Astrocyte of the spinal cord (primary cell): Measurements from ENCODE around the gene MET.

Experiments used
- DNase-seq: peaks from one replicate; pipeline ENCODE4 v3.0.0; 2011; ENCODE audit warnings: low read depth, low spot score
- H3K4me3 ChIP-seq: 2 replicates; pipeline ENCODE4 v1.5.1; 2011; ENCODE audit warnings: low read depth, mild to moderate bottlenecking, low read length, moderate library complexity
- in situ Hi-C: cut with HindIII; loops from 2 replicates; pipeline ENCODE4 v1.10.0; 2017; ENCODE audit warnings: low sequenced_read_pairs
- TF ChIP-seq, protein P1 (sequence below): IDR thresholded peaks from 2 replicates; pipeline ENCODE4 v1.5.1; 2012; ENCODE audit warnings: low read depth, mild to moderate bottlenecking, low read length, inconsistent platforms

Gene MET

GRCh38 chr7:116787881-116788280 lies 115.9 kb downstream of the MET start:
- H3K4me3 ChIP-seq: no peak overlapping the region
- in situ Hi-C loops: no loop called here
- no peak for DNase-seq
- TF ChIP-seq, protein P1, sequence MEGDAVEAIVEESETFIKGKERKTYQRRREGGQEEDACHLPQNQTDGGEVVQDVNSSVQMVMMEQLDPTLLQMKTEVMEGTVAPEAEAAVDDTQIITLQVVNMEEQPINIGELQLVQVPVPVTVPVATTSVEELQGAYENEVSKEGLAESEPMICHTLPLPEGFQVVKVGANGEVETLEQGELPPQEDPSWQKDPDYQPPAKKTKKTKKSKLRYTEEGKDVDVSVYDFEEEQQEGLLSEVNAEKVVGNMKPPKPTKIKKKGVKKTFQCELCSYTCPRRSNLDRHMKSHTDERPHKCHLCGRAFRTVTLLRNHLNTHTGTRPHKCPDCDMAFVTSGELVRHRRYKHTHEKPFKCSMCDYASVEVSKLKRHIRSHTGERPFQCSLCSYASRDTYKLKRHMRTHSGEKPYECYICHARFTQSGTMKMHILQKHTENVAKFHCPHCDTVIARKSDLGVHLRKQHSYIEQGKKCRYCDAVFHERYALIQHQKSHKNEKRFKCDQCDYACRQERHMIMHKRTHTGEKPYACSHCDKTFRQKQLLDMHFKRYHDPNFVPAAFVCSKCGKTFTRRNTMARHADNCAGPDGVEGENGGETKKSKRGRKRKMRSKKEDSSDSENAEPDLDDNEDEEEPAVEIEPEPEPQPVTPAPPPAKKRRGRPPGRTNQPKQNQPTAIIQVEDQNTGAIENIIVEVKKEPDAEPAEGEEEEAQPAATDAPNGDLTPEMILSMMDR: no peak

- H3K4me3 ChIP-seq: no peak overlapping the region
- in situ Hi-C loops: no loop called here
- DNase-seq: no peak
- TF ChIP-seq, protein P1: no peak
These were observed 116.7 kb downstream of the MET start for GRCh38 chr7:116788572-116789197.

GRCh38 chr7:116790025-116790424 lies 118.0 kb downstream of the MET start:
- DNase-seq: no peak
- TF ChIP-seq, protein P1: no peak
- in situ Hi-C loops: no loop called here
- H3K4me3 ChIP-seq: no peak overlapping the region

DNA sequence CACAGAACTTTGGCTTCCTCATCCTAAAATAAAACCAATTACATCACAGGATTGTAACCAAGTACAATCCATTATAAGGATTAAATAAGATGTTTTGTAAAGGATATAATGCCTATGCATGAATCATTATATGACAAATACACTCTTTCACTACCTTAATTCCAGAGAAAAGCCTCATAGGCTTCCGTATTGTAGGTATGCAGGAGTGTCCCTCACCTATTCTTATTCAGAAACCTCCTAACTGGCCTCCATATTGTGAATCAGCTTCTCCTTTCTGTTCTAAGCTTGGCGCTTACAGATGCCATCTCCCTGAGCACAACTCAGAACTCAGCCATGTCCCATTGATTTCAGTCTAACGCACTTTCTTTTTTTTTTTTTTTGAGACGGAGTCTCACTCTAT lies 120.8 kb downstream of the MET start:
- no peak for DNase-seq
- in situ Hi-C loops: no loop called here
- H3K4me3 ChIP-seq: no peak overlapping the region
- TF ChIP-seq, protein P1: no peak

DNA sequence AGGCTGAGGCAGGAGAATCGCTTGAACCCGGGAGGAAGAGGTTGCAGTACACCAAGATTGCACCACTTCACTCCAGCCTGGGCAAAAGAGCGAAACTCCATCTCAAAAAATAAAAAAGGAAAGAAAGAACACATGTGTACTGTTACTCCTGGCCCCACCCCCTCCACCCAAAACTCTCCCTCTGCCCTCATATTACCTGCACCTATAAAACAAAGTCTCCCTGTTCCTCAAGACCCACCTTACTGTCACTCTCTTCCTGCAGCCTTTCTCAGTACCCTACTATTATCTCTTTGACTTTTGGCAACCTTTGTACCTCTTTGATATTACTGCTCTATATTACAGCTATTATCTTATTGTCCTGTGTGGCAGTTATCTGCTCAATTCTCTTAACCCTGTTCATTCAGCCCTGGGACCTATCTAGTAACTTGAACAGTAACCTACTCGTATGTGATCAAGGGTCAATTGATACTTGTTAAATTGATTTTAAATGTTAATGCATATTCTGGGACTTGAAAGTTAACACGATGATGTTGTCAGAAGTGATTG lies 121.9 kb downstream of the MET start:
- in situ Hi-C loops: no loop called here
- TF ChIP-seq, protein P1: no peak
- no peak for DNase-seq
- no peak overlapping the region for H3K4me3 ChIP-seq

DNA sequence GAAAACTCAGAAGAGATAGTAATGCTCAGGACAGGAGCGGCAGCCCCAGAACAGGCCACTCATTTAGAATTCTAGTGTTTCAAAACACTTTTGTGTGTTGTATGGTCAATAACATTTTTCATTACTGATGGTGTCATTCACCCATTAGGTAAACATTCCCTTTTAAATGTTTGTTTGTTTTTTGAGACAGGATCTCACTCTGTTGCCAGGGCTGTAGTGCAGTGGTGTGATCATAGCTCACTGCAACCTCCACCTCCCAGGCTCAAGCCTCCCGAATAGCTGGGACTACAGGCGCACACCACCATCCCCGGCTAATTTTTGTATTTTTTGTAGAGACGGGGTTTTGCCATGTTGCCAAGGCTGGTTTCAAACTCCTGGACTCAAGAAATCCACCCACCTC lies 124.5 kb downstream of the MET start:
- TF ChIP-seq, protein P1: no peak
- in situ Hi-C loops: no loop called here
- H3K4me3 ChIP-seq: no peak overlapping the region
- no peak for DNase-seq
